Ishikawa (cell line): ENCODE results near the gene CDK6.

Experiments used
- CEBPB ChIP-seq: IDR thresholded peaks from 2 replicates; pipeline ENCODE4 v1.6.1; 2012
- CREB1 ChIP-seq: IDR thresholded peaks from 2 replicates; pipeline ENCODE4 v1.6.1; 2012; ENCODE audit warnings: low read depth
- EGR1 ChIP-seq: IDR thresholded peaks from 2 replicates; pipeline ENCODE4 v1.6.1; 2012
- EP300 ChIP-seq: IDR thresholded peaks from 2 replicates; pipeline ENCODE4 v1.6.1; 2012; ENCODE audit warnings: borderline replicate concordance
- FOXM1 ChIP-seq: IDR thresholded peaks from 2 replicates; pipeline ENCODE4 v1.6.1; 2012; ENCODE audit warnings: low read depth, borderline replicate concordance
- MAX ChIP-seq: IDR thresholded peaks from 2 replicates; pipeline ENCODE4 v1.6.1; 2012
- NFIC ChIP-seq: IDR thresholded peaks from 2 replicates; pipeline ENCODE4 v1.6.1; 2012
- RAD21 ChIP-seq: IDR thresholded peaks from 2 replicates; pipeline ENCODE4 v1.6.1; 2012; ENCODE audit warnings: low read depth
- REST ChIP-seq: IDR thresholded peaks from 2 replicates; pipeline ENCODE4 v1.6.1; 2012; ENCODE audit warnings: low read depth, mild to moderate bottlenecking
- TAF1 ChIP-seq: IDR thresholded peaks from 2 replicates; pipeline ENCODE4 v1.6.1; 2012; ENCODE audit warnings: low read depth, mild to moderate bottlenecking
- TCF12 ChIP-seq: IDR thresholded peaks from 2 replicates; pipeline ENCODE4 v1.6.1; 2012; ENCODE audit warnings: low read depth
- TEAD4 ChIP-seq: IDR thresholded peaks from 2 replicates; pipeline ENCODE4 v1.6.1; 2012
- USF1 ChIP-seq: IDR thresholded peaks from 2 replicates; pipeline ENCODE4 v1.6.1; 2012
- YY1 ChIP-seq: IDR thresholded peaks from 2 replicates; pipeline ENCODE4 v1.6.1; 2012; ENCODE audit warnings: low read depth
- ZBTB7A ChIP-seq: IDR thresholded peaks from 2 replicates; pipeline ENCODE4 v1.6.1; 2012; ENCODE audit warnings: low read depth

Gene CDK6

GRCh38 chr7:92745241-92745640 lies 91.1 kb downstream of the CDK6 start:
- TF ChIP-seq MAX (no peak), CREB1 (no peak), NFIC (no peak), TEAD4 (no peak)

- TF ChIP-seq CREB1 = no peak
- TF ChIP-seq NFIC = no peak
- TF ChIP-seq EGR1 = no peak
- no peak for TF ChIP-seq ZBTB7A
- no peak for TF ChIP-seq USF1
- no peak for TF ChIP-seq FOXM1
- no peak for TF ChIP-seq TEAD4
Measured at GRCh38 chr7:92742186-92742585, 94.2 kb downstream of the CDK6 start.

- TF ChIP-seq TAF1 (no peak), NFIC (no peak), TEAD4 (0 out of 2 replicates have a peak, but pooled peaks have one; percentile 5), USF1 (no peak), MAX (peak; percentile 80)
Measured at GRCh38 chr7:92740700-92741126, 95.7 kb downstream of the CDK6 start.

GRCh38 chr7:92740134-92740533 lies 96.2 kb downstream of the CDK6 start:
- TF ChIP-seq FOXM1 (no peak), EP300 (no peak), CREB1 (no peak), ZBTB7A (no peak), NFIC (no peak)

- TF ChIP-seq YY1 = no peak
- no peak for TF ChIP-seq EP300
- TF ChIP-seq TAF1 = no peak
- no peak for TF ChIP-seq RAD21
- TF ChIP-seq TCF12 = no peak
- TF ChIP-seq REST = no peak
- no peak for TF ChIP-seq CEBPB
- TF ChIP-seq USF1 = no peak
- no peak for TF ChIP-seq MAX
- TF ChIP-seq CREB1 = no peak
- TF ChIP-seq ZBTB7A = no peak
- no peak for TF ChIP-seq NFIC
- no peak for TF ChIP-seq EGR1
- no peak for TF ChIP-seq FOXM1
Measured at GRCh38 chr7:92739091-92739490, 97.3 kb downstream of the CDK6 start.

GRCh38 chr7:92737706-92738105 lies 98.7 kb downstream of the CDK6 start:
- TF ChIP-seq CEBPB = no peak
- no peak for TF ChIP-seq RAD21
- TF ChIP-seq FOXM1 = no peak

- TF ChIP-seq YY1 (no peak), TCF12 (no peak), EP300 (no peak), FOXM1 (no peak), USF1 (no peak), CEBPB (no peak), TAF1 (no peak)
Measured at GRCh38 chr7:92736870-92737269, 99.5 kb downstream of the CDK6 start.

- TF ChIP-seq FOXM1 (no peak), YY1 (no peak), TAF1 (no peak), TEAD4 (no peak), EP300 (no peak), NFIC (no peak), EGR1 (no peak), TCF12 (no peak), RAD21 (no peak)
Measured at GRCh38 chr7:92735707-92736106, 100.7 kb downstream of the CDK6 start.
